DOHH2 (cell line): ENCODE data around the gene ACSBG1.

ENCODE experiments used
- H3F3A ChIP-seq: fragments of 200-600 bp; sonication (generic), shearing (Covaris generic); 2 replicates; pipeline ENCODE4 v1.6.0; 2016; ENCODE audit warnings: antibody characterized with exemption, mild to moderate bottlenecking; ENCODE audit not compliant: control insufficient read depth, insufficient read depth
- H3K27ac ChIP-seq: fragments of 200-600 bp; sonication (generic); 2 replicates; pipeline ENCODE4 v1.5.1; 2014; ENCODE audit warnings: low read depth, mild to moderate bottlenecking, low read length, moderate library complexity
- H3K27me3 ChIP-seq: fragments of 200-600 bp; sonication (generic); 2 replicates; pipeline ENCODE4 v1.6.1; 2014; ENCODE audit warnings: mild to moderate bottlenecking, low read length, mixed read lengths; ENCODE audit not compliant: control insufficient read depth
- H3K36me3 ChIP-seq: fragments of 200-600 bp; sonication (generic); 2 replicates; pipeline ENCODE4 v1.6.1; 2014; ENCODE audit warnings: mild to moderate bottlenecking, low read length, moderate library complexity, mixed read lengths; ENCODE audit not compliant: control insufficient read depth
- H3K4me1 ChIP-seq: fragments of 200-600 bp; sonication (generic); 2 replicates; pipeline ENCODE4 v1.6.1; 2014; ENCODE audit warnings: mild to moderate bottlenecking, low read length, mixed read lengths; ENCODE audit not compliant: control insufficient read depth
- H3K4me2 ChIP-seq: fragments of 200-600 bp; sonication (generic); 2 replicates; pipeline ENCODE4 v1.6.0; 2014; ENCODE audit warnings: mild to moderate bottlenecking, low read length, moderate library complexity
- H3K4me3 ChIP-seq: fragments of 200-600 bp; sonication (generic); 2 replicates; pipeline ENCODE4 v1.5.1; 2014; ENCODE audit warnings: mild to moderate bottlenecking, low read length, mixed read lengths
- H3K79me2 ChIP-seq: fragments of 200-600 bp; sonication (generic); 2 replicates; pipeline ENCODE4 v1.6.1; 2014; ENCODE audit warnings: mild to moderate bottlenecking, low read length, mixed read lengths; ENCODE audit not compliant: control insufficient read depth
- H3K9me2 ChIP-seq: fragments of 200-600 bp; sonication (generic); replicated peaks from 2 replicates; pipeline ENCODE4 v1.6.1; 2014; ENCODE audit warnings: mild to moderate bottlenecking, low read length, mixed read lengths; ENCODE audit not compliant: control insufficient read depth
- H3K9me3 ChIP-seq: fragments of 200-600 bp; sonication (generic); 2 replicates; pipeline ENCODE4 v1.6.1; 2014; ENCODE audit warnings: antibody characterized with exemption, low read length, mixed read lengths; ENCODE audit not compliant: control insufficient read depth, insufficient read depth
- H4K20me1 ChIP-seq: fragments of 200-600 bp; sonication (generic); 2 replicates; pipeline ENCODE4 v1.6.0; 2014; ENCODE audit warnings: low read depth, mild to moderate bottlenecking, antibody characterized with exemption, low read length, moderate library complexity; ENCODE audit not compliant: control insufficient read depth, insufficient read depth
- CTCF ChIP-seq: fragments of 200-600 bp; sonication (generic); IDR thresholded peaks from one replicate; pipeline ENCODE4 v1.5.1; 2014; ENCODE audit warnings: antibody characterized with exemption, mild to moderate bottlenecking, low read depth, low read length; ENCODE audit not compliant: poor library complexity, severe bottlenecking
- EZH2phosphoT487 ChIP-seq: fragments of 200-600 bp; sonication (generic); IDR thresholded peaks from 2 replicates; pipeline ENCODE4 v1.6.1; 2017; ENCODE audit warnings: borderline replicate concordance, mild to moderate bottlenecking, antibody characterized with exemption, low read length, moderate library complexity, mixed read lengths

ACSBG1 gene

GRCh38 chr15:78259232-78259631, 24.9 kb upstream of the ACSBG1 start:
- Histone ChIP-seq H3K4me2 (no peak overlapping the region), H3K79me2 (no peaks in the 10 kb centered on the region), H3K27ac (no peak overlapping the region), H3K9me2 (no peaks in the 10 kb centered on the region), H4K20me1 (no peaks in the 10 kb centered on the region), H3F3A (no peaks in the 10 kb centered on the region), H3K9me3 (no peaks in the 10 kb centered on the region), H3K27me3 (0 out of 2 replicates have a peak, but pooled peaks cover 7% of the 10 kb centered on the region), H3K4me1 (no peaks in the 10 kb centered on the region), H3K4me3 (no peak overlapping the region), H3K36me3 (no peaks in the 10 kb centered on the region)
- TF ChIP-seq CTCF (no peak), EZH2phosphoT487 (no peak)

GRCh38 chr15:78257681-78258080, 23.3 kb upstream of the ACSBG1 start:
- H4K20me1 ChIP-seq: no peaks in the 10 kb centered on the region
- no peak overlapping the region for H3K4me2 ChIP-seq
- no peaks in the 10 kb centered on the region for H3K79me2 ChIP-seq
- H3K9me3 ChIP-seq: no peaks in the 10 kb centered on the region
- 0 out of 2 replicates have a peak, but pooled peaks cover 7% of the 10 kb centered on the region for H3K27me3 ChIP-seq
- no peak overlapping the region for H3K27ac ChIP-seq
- TF ChIP-seq CTCF (no peak), EZH2phosphoT487 (no peak)
- no peaks in the 10 kb centered on the region for H3K4me1 ChIP-seq
- H3K9me2 ChIP-seq: no peaks in the 10 kb centered on the region
- H3F3A ChIP-seq: no peaks in the 10 kb centered on the region
- H3K4me3 ChIP-seq: no peak overlapping the region
- H3K36me3 ChIP-seq: no peaks in the 10 kb centered on the region

- H3K9me3 ChIP-seq: no peaks in the 10 kb centered on the region
Observed at GRCh38 chr15:78256044-78256437, 21.7 kb upstream of the ACSBG1 start.

More at GRCh38 chr15:78256044-78256437, 21.7 kb upstream of the ACSBG1 start:
- H3K79me2 ChIP-seq: no peaks in the 10 kb centered on the region
- TF ChIP-seq CTCF (no peak), EZH2phosphoT487 (no peak)
- no peaks in the 10 kb centered on the region for H3K4me1 ChIP-seq
- H3F3A ChIP-seq: no peaks in the 10 kb centered on the region
- H3K4me2 ChIP-seq: no peak overlapping the region
- 0 out of 2 replicates have a peak, but pooled peaks cover 7% of the 10 kb centered on the region for H3K27me3 ChIP-seq
- H3K4me3 ChIP-seq: no peak overlapping the region
- no peak overlapping the region for H3K27ac ChIP-seq
- no peaks in the 10 kb centered on the region for H3K36me3 ChIP-seq
- no peaks in the 10 kb centered on the region for H3K9me2 ChIP-seq
- H4K20me1 ChIP-seq: no peaks in the 10 kb centered on the region
